Neuronal stem cell (in vitro differentiated cells): ENCODE measurements around the gene RHO.
"Not testable (repeated sequence)": the region's sequence is repeated elsewhere in the genome, so short reads cannot be mapped to it uniquely, and the experiment has no call there.

Experiments used
- DNase-seq: peaks from one replicate; pipeline ENCODE4 v3.0.0-alpha.2; 2013; ENCODE audit warnings: low spot score
- H2AFZ ChIP-seq: one replicate; pipeline ENCODE4 v1.6.1; 2013; ENCODE audit warnings: mild to moderate bottlenecking, low read length, inconsistent platforms
- H2AK5ac ChIP-seq: 2 replicates; pipeline ENCODE4 v1.6.1; 2013; ENCODE audit warnings: low read depth, mild to moderate bottlenecking, inconsistent platforms, low read length, moderate library complexity, mixed read lengths
- H2BK120ac ChIP-seq: 2 replicates; pipeline ENCODE4 v1.6.1; 2013; ENCODE audit warnings: low read depth, mild to moderate bottlenecking, inconsistent platforms, low read length, moderate library complexity, mixed read lengths
- H2BK12ac ChIP-seq: one replicate; pipeline ENCODE4 v1.6.1; 2013; ENCODE audit warnings: low read length, inconsistent platforms
- H2BK15ac ChIP-seq: 2 replicates; pipeline ENCODE4 v1.6.1; 2013; ENCODE audit warnings: mild to moderate bottlenecking, low read length, inconsistent platforms, mixed read lengths
- H2BK5ac ChIP-seq: one replicate; pipeline ENCODE4 v1.6.1; 2013; ENCODE audit warnings: inconsistent platforms, mild to moderate bottlenecking, low read length, moderate library complexity
- H3K14ac ChIP-seq: one replicate; pipeline ENCODE4 v1.6.1; 2013; ENCODE audit warnings: low read length, inconsistent platforms
- H3K18ac ChIP-seq: 2 replicates; pipeline ENCODE4 v1.6.1; 2013; ENCODE audit warnings: low read length, inconsistent platforms
- H3K23ac ChIP-seq: 2 replicates; pipeline ENCODE4 v1.6.1; 2013; ENCODE audit warnings: low read depth, mild to moderate bottlenecking, mixed read lengths, low read length, inconsistent platforms; ENCODE audit not compliant: poor library complexity
- H3K27ac ChIP-seq: replicated peaks from 3 replicates; pipeline ENCODE4 v1.5.1; 2013; ENCODE audit warnings: low read length, inconsistent platforms
- H3K27me3 ChIP-seq, 3 experiments: 2 replicates each; pipeline ENCODE4 v1.6.1; 2013; ENCODE audit warnings: low read length in 3 of 3, mild to moderate bottlenecking in 2 of 3, inconsistent platforms in 1 of 3, low read depth in 1 of 3, mixed read lengths in 1 of 3, moderate library complexity in 1 of 3; ENCODE audit not compliant: control insufficient read depth in 3 of 3, insufficient read depth in 3 of 3
- H3K36me3 ChIP-seq, 2 donors: replicated peaks in 1 of 2; 2 replicates each; pipeline ENCODE4 v1.6.1; 2013; ENCODE audit warnings: low read length in 2 of 2; ENCODE audit not compliant: control insufficient read depth in 2 of 2, insufficient read depth in 2 of 2
- H3K4ac ChIP-seq: 2 replicates; pipeline ENCODE4 v1.6.1; 2013; ENCODE audit warnings: inconsistent platforms, mild to moderate bottlenecking, low read length, moderate library complexity
- H3K4me1 ChIP-seq, 2 donors: 1 replicate in 1 of 2; 2 replicates in 1 of 2; pipeline ENCODE4 v1.6.1; 2013; ENCODE audit warnings: low read length in 2 of 2, low read depth in 1 of 2; ENCODE audit not compliant: control insufficient read depth in 2 of 2, insufficient read depth in 1 of 2
- H3K4me2 ChIP-seq: one replicate; pipeline ENCODE4 v1.6.1; 2013; ENCODE audit warnings: mild to moderate bottlenecking, low read length, inconsistent platforms; ENCODE audit not compliant: insufficient read depth, poor library complexity, severe bottlenecking
- H3K4me3 ChIP-seq, 2 donors: 2 replicates each; pipeline ENCODE4 v1.5.1; 2013; ENCODE audit warnings: low read length in 2 of 2, mild to moderate bottlenecking in 2 of 2, inconsistent platforms in 1 of 2, moderate library complexity in 1 of 2
- H3K79me1 ChIP-seq: one replicate; pipeline ENCODE4 v1.6.1; 2013; ENCODE audit warnings: low read depth, mild to moderate bottlenecking, inconsistent platforms, low read length, moderate library complexity
- H3K9ac ChIP-seq: one replicate; pipeline ENCODE4 v1.6.1; 2013; ENCODE audit warnings: mild to moderate bottlenecking, low read depth, low read length, inconsistent platforms; ENCODE audit not compliant: poor library complexity
- H3K9me3 ChIP-seq, 2 donors: replicated peaks in 1 of 2; 2 replicates each; pipeline versions ENCODE3 to v1.6.1; 2013; ENCODE audit warnings: low read length in 2 of 2, mild to moderate bottlenecking in 2 of 2, inconsistent platforms in 1 of 2, low read depth in 1 of 2, mixed read lengths in 1 of 2, moderate library complexity in 1 of 2; ENCODE audit not compliant: control insufficient read depth in 2 of 2, insufficient read depth in 1 of 2
- H4K8ac ChIP-seq: one replicate; pipeline ENCODE4 v1.6.1; 2013; ENCODE audit warnings: low read depth, mild to moderate bottlenecking, inconsistent platforms, low read length, moderate library complexity
- H4K91ac ChIP-seq: one replicate; pipeline ENCODE4 v1.6.1; 2013; ENCODE audit warnings: low read length, low read depth, mild to moderate bottlenecking, inconsistent platforms; ENCODE audit not compliant: poor library complexity
- WGBS, 2 donors: extraction: QIAGEN DNeasy Blood & Tissue Kit; methylation state at CpG; one replicate each; pipeline ENCODE4 v1.1.7; 2013; ENCODE audit warnings: missing lambda C conversion rate in 2 of 2, mixed read lengths in 1 of 2; ENCODE audit not compliant: insufficient read length in 2 of 2, insufficient replicate concordance in 1 of 2; ENCODE audit errors: extremely low coverage in 2 of 2; 5-methylcytosine and 5-hydroxymethylcytosine counted together

Gene RHO

DNA sequence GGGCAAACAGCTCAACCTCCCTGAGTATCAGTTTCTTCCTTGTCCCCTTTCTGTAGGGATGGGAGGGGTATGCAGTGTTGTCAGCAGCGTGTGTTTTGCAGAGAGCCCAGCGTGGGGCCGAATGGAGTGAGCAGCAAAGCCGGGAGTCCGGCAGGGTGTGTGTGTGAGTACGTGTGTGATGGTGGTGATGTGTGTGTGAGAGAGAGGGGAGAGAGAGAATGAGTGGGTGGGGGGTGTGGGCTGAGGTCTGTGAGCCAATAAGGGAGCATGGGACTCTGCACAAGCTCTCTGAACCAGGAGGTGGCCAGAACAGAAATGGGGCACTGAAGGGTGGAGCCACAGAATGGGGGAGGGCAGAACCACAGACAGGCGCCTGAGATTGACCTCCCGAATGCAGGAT lies 44.6 kb upstream of the RHO start:
- Histone ChIP-seq H2AK5ac (no peak overlapping the region), H3K36me3 (peaks cover 14 to 69% of the 10 kb centered on the region in 2 donors), H2BK12ac (no peak overlapping the region), H2AFZ (no peak overlapping the region), H3K9ac (no peak overlapping the region), H3K9me3 (no peaks in the 10 kb centered on the region), H3K27ac (peak overlapping the region; percentile 20), H3K18ac (peak overlapping the region; percentile 15), H4K91ac (no peak overlapping the region), H3K79me1 (no peaks in the 10 kb centered on the region), H3K14ac (no peak overlapping the region), H3K4me3 (peak overlapping the region in 1 of 2 donors; percentile 21), H4K8ac (no peak overlapping the region), H3K27me3 (no peaks in the 10 kb centered on the region), H3K4ac (no peak overlapping the region), H3K23ac (no peak overlapping the region), H2BK120ac (no peak overlapping the region), H3K4me2 (no peak overlapping the region), H2BK5ac (no peak overlapping the region), H3K4me1 (peaks cover 9 to 19% of the 10 kb centered on the region in 2 donors), H2BK15ac (no peak overlapping the region)
- WGBS, 2 donors = 100% methylated on average over 1 of the region's 8 CpGs; no CpG with 5 or more reads in 1 of the 2 donors
- no peak for DNase-seq

GRCh38 chr3:129485146-129485545 lies 43.3 kb upstream of the RHO start:
- H4K91ac ChIP-seq, H3K79me1 ChIP-seq, H2AK5ac ChIP-seq, H2BK120ac ChIP-seq, H3K27me3 ChIP-seq, H3K14ac ChIP-seq, H3K27ac ChIP-seq, H3K4me3 ChIP-seq, H2BK5ac ChIP-seq, H3K4me2 ChIP-seq, H4K8ac ChIP-seq, H2AFZ ChIP-seq, H3K4ac ChIP-seq, H2BK12ac ChIP-seq, H3K18ac ChIP-seq, H3K23ac ChIP-seq, H3K9ac ChIP-seq, H3K9me3 ChIP-seq, DNase-seq, H2BK15ac ChIP-seq: not testable (repeated sequence)
- peaks cover 9 to 19% of the 10 kb centered on the region in 2 donors for H3K4me1 ChIP-seq
- H3K36me3 ChIP-seq = peaks cover 7 to 56% of the 10 kb centered on the region in 2 donors
- WGBS, 2 donors = no CpG with 5 or more reads among the region's 6 CpGs

- Histone ChIP-seq H3K18ac (peak overlapping the region; percentile 86), H3K4me1 (peaks cover 9 to 22% of the 10 kb centered on the region in 2 donors), H2BK120ac (no peak overlapping the region), H3K14ac (no peak overlapping the region), H3K79me1 (no peaks in the 10 kb centered on the region), H3K4ac (no peak overlapping the region), H3K36me3 (peaks cover 4 to 54% of the 10 kb centered on the region in 2 donors), H3K4me2 (no peak overlapping the region), H4K91ac (peak overlapping the region; percentile 3), H3K27me3 (no peaks in the 10 kb centered on the region), H3K4me3 (no peak overlapping the region), H4K8ac (no peak overlapping the region), H3K23ac (no peak overlapping the region), H2BK15ac (no peak overlapping the region), H2AK5ac (peak overlapping the region; percentile 27), H2AFZ (no peak overlapping the region), H3K9me3 (no peaks in the 10 kb centered on the region), H3K9ac (no peak overlapping the region), H3K27ac (peak overlapping the region; percentile 84), H2BK5ac (peak overlapping the region; percentile 7), H2BK12ac (no peak overlapping the region)
- DNase-seq = peak; percentile 33
- no CpG with 5 or more reads among the region's 11 CpGs for WGBS, 2 donors
Measured at GRCh38 chr3:129485721-129486663, 42.4 kb upstream of the RHO start.

GRCh38 chr3:129486664-129487035 lies 41.8 kb upstream of the RHO start:
- Histone ChIP-seq H2BK15ac (no peak overlapping the region), H3K4me3 (no peak overlapping the region), H2AK5ac (no peak overlapping the region), H3K79me1 (no peaks in the 10 kb centered on the region), H2BK12ac (no peak overlapping the region), H3K4me1 (peaks cover 9 to 22% of the 10 kb centered on the region in 2 donors), H3K14ac (no peak overlapping the region), H3K36me3 (peaks cover 4 to 53% of the 10 kb centered on the region in 2 donors), H3K9ac (no peak overlapping the region), H2BK120ac (no peak overlapping the region), H3K23ac (no peak overlapping the region), H3K27me3 (no peaks in the 10 kb centered on the region), H4K91ac (no peak overlapping the region), H3K4me2 (no peak overlapping the region), H3K18ac (peak overlapping the region; percentile 71), H3K9me3 (no peaks in the 10 kb centered on the region), H4K8ac (no peak overlapping the region), H2BK5ac (no peak overlapping the region), H3K4ac (no peak overlapping the region), H3K27ac (peak overlapping the region; percentile 84), H2AFZ (no peak overlapping the region)
- no CpG with 5 or more reads among the region's 2 CpGs for WGBS, 2 donors
- no peak for DNase-seq
